CD4-positive, alpha-beta T cell treated with Interleukin-10 for 1 hour (primary cell): ENCODE results near the gene CLCNKB.
"Not testable (repeated sequence)": the region's sequence is repeated elsewhere in the genome, so short reads cannot be mapped to it uniquely, and the experiment has no call there.

Source experiments
- DNase-seq: peaks from one replicate; pipeline ENCODE4 v3.0.0-alpha.2; 2020

CLCNKB gene

DNA sequence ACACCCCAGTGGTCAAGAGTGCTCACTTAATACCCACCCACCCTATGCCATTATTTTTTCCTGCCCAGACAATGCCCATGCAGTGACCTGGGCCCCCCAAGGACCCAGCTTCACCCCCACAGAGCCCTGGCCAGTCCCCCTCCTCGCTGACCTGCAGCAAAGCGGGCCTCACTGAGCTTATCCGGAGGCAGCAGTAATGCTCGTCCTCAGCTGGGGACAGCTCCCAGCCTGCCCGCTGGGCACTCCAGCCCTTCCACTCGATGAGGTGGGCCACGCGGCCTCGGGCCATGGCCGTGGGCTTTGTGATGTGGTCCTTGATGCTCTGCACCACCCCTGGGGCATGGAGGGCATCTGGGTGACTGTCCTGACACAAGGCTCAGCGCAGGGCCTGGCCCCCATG, 7.1 kb upstream of the CLCNKB start:
- not testable (repeated sequence) for DNase-seq

DNA sequence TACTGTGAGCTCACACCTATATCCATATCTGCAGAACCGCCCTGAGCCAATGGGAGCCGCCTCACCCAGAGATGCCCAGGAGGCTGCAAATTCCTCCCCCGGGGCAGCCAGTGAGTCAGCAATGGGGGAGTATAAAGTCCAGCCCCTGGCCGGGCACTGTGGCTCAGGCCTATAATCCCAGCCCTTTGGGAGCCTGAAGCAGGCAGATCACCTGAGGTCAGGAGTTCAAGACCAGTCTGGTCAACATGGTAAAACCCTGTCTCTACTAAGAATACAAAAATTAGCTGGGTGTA, 5.0 kb upstream of the CLCNKB start:
- DNase-seq: no peak

DNA sequence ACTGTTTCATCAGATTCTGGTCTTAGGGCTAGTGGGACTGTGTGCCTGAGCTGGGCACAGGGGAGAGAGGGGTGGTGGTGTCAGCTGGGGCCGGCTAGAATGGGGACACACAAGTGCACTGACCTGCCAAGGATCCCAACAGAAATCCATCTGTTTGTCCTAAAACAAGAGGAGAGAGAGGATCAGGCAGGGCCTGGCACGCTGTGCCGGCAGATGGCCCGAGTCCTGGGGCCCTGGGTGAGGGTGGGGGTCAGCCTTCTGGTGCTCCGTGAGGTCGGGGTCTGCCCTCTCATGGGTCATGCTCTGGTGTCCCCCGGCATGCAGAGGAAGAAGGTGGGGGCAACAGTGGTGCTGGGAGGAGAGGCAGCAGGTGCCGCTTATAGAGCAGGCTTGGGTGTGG, 3.7 kb upstream of the CLCNKB start:
- DNase-seq: not testable (repeated sequence)

DNA sequence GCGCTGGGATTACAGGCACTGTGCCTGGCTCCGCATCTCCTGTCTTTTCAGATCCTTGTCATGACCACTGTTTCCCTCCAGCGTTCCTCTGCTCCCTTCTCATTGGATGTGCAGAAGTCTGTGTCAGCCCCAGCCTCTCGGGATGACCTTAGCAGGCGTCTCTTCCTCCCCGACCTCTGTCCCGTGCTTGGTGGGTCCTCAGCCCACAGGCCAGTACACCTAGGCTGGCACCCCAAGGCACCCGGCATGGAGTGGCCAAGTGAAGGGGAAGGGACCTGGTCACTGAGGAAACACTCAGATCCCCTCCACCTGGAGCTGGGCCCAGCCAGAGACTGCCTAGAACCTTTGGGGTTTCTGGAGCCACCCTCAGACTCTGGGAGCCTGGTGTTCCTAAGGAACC, 2.4 kb upstream of the CLCNKB start:
- no peak for DNase-seq

DNA sequence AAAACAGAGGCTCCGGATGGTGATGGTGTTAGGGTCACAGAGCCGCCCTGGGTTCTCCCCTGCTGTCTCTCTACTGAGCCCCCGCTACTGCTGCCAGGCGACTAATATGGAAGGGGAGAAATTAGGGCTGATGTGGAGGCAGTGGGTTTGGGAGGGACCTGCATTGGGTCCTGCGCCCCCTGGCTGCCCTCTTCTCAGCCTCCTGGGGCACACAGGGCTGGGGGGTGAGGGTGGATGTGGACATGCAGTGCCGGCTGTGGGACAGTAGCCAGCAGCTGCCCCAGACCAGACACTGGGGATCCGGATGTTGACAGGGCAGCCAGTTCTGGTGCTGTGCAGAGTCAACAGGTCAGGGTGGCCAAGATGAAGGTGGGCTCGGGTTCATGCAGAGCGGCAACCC, 1.5 kb upstream of the CLCNKB start:
- DNase-seq: no peak

DNA sequence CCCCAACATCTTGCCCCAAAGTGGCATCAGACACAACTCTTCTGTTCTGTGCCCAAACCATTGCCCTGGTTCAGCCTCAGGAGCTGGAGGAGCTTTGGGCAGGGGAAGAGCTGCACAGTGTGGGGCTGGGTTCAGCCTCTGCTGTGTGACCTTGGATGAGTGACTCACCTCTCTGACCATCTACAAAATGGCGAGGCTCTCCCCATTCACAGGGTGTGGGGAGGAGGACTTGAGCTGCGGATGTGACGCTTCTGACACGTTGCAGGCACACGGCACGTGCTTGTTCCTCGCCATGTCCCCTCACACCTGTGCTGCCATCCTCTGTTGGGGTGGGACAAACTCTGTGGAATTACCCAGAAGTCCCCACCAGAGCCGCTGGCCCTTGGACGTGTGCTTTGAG, 928 bp upstream of the CLCNKB start:
- DNase-seq: not testable (repeated sequence)

DNA sequence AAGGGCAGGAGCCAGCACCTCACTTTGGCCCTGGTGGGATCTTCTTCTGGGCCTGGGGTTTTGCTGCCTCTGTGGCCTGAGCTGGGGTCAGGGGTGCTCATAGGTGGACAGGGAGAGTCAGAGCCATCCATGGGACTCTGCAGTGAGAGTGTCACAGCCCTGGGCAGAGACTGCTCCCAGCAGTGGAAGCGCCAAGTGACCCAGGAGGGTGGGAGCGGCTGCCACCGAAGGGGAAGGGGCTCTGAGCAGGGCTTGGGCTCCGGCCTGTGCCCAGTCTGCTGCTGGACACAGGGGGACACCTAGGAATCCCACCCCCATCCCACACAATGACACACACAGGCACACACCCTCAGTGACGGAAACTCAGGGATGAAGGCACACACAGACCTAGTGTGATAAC, 368 bp downstream of the CLCNKB start:
- DNase-seq: no peak

DNA sequence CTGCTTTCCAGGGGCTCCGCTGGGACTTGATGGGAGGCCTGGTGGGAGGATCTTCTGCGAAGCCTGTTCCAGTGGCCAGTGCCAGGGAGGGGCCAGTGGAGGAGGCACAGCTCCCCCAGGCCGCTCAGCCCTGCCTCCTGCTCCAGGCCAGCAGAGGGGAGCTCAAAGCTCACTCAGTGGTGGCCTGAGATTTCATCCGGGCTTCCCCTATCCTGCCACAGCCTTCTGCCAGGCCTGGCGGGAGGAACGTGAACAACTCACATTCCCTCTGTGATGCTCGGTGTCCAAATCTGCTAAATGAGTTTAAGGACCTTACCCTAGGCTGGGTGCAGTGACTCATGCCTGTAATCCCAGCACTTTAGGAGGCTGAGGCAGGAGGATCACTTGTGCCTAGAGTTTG, 3.3 kb downstream of the CLCNKB start:
- no peak for DNase-seq

DNA sequence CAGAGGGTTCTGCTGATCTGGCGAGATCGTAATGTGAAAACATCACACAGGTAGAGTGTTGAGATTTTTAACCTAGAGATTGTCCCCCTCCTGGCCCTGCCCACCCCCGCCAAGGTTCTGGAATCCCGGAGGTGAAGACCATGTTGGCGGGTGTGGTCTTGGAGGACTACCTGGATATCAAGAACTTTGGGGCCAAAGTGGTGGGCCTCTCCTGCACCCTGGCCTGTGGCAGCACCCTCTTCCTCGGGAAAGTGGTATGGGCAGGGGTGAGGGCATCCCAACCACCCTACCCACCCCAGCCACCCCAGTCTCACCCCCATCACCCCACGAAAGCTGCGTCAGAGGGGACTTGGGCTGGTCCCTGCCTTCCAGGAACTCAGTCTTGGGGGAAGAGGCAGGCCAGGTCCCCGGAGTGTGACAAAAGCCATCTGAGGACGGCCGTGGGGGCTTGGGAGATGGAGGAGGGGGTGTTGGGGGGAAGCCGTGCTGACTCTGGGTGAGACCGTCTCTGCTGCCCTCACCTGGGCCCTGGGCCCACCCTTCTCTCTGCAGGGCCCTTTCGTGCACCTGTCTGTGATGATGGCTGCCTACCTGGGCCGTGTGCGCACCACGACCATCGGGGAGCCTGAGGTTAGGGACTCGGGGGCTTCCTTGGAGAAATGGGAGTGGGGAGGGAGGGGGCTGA, 4.4 kb downstream of the CLCNKB start:
- no peak for DNase-seq

DNA sequence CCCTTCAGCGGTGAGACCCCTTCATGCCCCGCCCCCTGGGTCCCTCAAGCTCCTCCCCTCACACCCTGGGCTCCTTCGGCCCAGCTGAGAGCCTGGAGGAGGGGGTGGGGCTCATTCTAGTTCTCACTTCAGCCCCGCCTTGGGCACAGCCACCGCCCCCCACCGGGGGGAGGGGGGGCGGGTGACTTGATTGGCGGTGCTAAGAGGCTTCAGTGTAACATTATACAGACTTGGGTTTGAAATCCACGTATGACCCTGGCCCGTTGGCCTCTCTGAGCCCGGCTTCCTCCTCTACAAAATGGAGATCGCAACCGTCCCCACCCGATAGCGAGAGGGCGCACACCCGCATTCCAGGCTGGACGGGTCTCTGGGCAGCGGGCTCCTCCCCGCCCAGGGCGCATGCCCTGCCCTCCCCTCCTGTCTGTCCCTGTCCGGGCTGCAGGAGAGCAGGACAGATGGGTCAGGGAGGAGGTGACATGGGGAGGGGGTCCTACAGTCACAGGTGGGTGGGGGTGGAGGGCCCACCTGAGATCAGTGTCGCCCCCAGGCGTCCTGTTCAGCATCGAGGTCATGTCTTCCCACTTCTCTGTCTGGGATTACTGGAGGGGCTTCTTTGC, 5.1 kb downstream of the CLCNKB start:
- DNase-seq: peak; percentile 54

DNA sequence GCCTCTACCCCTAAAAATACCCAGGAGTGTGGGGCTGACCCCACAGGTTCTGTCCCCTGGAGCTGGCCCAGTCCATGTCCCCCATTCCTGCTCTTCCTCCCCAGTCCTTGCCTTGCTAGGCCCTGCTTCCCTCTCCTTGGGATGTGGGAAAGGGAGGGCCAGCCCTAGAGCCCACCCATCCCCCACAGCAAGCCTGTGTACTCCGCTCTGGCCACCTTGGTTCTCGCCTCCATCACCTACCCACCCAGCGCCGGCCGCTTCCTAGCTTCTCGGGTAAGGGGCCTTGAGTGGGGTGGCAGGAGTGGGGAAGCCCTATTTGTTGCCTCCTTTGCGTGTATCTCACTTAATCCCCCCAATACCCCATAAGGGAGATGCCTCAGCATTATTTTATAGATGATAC, 6.7 kb downstream of the CLCNKB start:
- no peak for DNase-seq

DNA sequence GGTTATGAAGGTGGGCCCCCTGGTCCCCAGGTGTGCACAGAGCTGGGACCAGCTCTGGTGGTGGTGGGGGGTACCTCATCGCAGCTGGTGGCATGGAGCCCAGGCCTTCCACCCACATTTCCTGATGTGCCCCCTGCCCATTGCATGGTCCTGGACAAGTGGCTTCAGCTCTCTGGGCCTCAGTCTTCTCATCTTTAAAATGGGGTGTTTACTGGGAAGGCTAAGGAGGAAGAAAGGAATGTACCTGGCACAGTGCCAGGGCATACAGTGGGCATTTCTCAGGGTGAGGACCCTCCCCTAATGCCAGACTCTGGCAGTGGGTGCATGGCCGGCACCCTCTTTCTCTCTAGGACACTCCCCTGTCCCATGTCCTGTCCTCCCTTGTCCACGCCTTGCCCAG, 7.5 kb downstream of the CLCNKB start:
- DNase-seq: no peak

DNA sequence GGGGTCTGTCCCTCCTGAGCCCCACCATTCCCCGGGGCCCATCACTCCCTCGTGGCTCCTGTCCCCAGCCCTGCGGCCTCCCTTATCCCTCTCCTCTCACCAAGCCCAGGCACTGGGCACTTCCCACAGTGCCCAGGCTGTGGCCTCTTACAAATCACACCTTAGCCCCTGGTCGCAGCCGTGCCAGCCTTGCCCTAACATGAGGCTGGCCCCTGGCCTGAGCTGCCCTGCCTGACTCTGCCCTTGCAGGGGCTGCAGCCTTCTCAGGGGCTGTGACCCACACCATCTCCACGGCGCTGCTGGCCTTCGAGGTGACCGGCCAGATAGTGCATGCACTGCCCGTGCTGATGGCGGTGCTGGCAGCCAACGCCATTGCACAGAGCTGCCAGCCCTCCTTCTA, 8.4 kb downstream of the CLCNKB start:
- not testable (repeated sequence) for DNase-seq

DNA sequence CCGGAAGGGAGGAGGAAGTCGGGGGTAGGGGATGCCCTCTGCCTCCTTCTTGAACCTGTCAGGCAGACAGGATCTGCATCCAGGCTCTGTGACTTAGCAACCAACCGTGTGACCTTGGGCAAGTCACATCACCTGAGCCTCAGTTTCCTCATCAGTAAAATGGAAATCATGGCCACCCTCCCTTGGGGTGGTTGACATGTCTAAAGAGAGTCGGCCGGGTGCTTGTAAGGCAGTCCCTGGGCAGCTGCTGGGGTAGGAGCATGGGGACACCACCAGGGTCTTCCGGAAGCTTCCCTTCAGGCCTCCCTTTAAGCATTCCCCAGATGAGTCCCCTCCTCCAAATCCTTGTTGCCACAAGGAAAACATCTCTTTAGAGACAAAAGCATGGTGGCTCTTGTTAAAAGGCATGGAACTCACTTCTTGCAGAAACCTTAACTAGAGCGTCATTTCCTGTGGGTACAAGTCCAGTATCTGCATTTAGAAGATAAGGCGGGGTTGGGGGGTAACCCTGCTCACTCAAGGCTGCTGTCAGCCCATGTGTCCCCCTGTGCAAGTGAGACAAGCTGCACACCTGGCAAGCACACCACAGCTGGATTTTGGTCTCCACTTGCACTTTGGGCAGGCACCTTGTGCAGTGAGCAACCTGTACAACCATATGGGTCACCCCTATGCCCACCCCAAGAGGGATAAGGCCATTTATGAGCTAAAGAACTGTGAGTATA, 10.4 kb downstream of the CLCNKB start:
- no peak for DNase-seq

DNA sequence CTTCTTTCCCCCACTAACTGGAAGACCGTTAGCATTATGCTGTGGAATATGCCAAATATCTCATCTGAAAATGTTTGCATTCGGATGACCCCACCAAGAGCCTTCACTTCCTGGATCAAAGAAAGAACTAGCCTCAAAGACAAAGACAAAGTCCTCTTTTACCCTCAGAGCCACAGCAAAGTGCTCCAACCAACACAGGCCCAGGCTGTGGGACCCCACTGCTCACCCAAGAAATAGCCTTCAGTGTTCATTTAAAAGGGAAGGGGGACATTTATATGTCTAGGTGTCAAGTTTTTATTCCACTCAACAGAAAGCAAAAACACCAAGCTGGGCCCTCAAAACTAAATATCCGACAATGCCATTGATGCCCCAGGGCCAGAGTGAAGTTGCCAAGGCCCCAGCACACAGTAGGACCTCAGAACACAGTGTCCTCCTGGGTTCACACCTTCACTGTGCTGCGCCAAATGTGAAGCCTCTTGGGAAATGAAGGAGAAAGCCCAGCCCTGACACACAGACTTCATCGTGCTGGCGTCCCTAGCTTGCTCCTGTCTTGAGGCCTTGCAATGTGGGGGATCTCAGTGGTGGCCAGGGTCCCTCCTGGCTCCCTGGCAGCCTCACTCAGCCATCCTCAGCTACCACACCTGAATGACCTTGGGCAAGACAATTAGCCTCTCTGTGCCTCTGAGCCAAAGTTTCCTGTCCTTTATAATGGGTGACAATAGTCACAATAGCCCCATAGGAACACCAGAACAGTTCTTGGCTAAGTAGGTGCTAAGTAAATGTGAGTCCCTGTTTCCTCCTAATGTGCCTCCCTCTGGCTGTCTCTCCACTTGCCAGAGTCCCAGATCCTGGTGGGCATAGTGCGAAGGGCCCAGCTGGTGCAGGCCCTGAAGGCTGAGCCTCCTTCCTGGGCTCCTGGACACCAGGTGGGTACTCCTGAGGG, 11.3 kb downstream of the CLCNKB start:
- DNase-seq: no peak

DNA sequence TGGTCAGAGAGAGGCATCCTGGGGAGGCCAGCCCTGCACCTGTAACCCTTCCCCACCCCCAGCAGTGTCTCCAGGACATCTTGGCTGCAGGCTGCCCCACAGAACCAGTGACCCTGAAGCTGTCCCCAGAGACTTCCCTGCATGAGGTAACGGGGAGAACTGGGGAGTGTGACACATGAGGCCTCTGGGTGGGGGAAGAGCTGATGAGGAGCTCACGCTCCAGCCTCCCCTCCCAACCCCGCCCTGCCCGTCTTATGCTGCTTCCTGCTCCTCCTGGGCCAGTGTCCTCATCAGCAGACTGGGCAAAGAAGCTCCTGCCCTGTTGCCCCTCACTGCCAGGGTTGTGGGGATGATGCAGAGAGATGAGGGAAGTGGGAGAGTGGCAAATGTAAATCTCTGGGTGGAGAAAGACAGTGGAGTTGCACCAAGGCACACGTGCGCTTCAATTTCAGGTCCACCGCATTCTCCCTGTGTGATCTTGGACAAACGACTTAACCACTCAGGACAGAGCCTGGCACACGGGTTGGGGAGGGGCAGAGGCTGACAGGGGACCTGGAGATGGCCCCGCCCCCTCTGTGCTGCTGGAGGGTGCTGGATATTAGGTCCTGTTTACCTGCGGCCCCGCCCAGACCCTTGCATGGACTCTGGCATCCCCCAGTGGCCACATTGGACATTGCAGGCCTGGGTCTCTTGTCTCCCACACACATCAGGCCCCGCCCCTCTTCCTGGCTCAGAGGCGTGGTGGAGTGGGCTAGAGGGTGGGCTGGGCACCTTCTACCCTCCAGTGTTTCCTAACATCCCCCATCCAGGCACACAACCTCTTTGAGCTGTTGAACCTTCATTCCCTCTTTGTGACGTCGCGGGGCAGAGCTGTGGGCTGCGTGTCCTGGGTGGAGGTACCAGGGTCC, 12.3 kb downstream of the CLCNKB start:
- DNase-seq: peak; percentile 85

DNA sequence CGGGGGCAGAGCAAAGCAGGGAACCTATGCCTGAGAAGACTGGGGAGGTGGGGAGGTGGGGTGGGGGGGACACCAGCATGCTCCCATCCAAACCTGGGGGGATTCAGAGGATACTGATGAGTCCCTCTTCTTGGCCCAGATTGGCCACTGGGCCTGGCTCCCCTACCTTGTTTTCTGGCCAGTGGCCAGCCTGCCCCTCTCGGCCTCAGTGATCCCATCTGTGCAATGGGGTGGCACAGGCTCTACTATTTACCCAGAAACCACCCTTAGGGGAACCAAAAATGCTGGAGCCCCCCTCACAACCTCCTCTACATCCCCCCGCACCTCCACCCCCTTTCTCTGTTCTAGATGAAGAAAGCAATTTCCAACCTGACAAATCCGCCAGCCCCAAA, 12.9 kb downstream of the CLCNKB start:
- DNase-seq: not testable (repeated sequence)

DNA sequence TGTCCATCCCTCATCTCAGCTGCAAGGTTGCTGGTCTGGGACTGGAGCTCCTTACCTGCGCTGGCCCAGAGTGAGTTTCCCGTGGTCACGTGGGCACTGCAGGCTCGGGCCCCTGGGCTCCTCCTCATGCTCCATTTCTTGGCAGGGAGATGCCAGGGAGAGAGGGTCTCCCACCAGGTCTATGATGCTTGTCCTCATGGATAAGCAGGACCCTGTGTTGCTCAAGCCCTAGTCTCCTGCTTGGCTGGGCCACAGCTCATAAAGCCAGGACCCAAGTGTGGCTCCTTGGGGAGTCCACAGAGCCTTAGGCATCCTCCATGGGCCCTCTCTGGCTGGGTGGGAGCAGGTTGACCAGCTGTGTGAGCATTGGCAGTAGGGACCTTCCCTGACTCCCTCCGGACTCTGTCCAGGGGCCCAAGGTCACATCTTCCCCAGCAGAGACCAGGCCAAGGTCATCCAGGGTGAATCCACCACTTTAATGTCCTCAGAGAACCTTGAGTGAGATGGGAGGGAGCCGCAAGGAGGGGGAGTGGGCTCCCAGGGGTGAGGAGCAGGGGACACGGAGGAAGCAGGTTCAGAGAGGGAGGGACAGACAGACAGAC, 13.8 kb downstream of the CLCNKB start:
- not testable (repeated sequence) for DNase-seq

DNA sequence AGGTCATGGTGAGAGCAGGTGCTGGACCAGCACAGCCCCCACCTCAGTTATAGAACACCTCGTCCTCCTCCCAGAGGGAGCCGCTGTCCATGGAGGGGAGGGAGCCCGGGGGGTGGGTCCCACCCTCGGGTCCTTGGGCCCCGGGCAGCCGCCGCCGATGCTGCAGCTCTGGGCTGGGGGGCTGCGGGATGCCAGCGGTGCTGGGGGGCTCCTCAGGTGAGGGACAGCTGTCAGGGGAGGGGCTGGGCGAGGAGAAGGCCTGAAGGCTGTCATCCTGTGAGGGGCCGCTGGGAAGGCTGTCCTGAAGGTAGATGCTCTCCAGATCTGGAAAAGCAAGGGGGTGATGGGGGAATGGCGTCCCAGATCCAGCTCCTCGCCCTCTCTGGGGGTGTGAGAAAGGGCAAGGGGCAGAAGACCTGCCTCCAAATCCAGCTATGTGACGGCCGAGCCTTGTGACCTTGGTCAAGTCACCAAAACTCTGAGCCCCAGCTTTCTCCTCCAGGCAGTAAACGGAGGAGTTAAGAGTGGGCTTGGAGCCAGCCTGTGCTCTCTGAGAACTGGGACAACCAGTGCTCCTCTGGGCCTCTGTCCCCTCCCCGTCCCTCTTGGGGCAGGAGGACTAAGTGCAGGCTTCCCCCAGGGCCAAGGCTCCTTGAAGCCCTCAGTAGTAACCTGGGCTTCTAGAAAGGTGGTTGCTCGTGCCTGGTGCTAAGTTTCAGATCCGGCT, 15.0 kb downstream of the CLCNKB start:
- not testable (repeated sequence) for DNase-seq

DNA sequence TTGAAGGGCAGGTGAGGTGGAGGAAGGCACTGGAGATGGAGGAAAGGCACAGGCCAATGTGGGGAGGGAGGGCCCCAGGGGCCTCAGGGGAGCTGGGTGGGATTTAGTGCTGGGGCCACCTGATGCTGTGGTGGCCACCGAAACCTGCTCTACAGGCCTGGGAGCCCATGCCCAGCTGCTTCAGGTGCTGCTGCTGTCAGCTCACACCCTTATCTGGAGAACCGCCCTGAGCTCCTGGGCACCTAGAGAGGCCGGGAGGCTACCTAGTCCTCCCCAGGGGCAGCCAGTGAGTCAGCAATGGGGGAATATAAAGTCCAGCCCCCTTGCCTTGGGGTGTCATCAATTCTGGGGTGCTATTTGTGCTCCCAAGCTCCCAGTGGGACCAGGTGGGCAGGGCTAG, 17.7 kb downstream of the CLCNKB start:
- no peak for DNase-seq
